Urinary bladder (tissue), 4 donors: Measurements from ENCODE around the gene PEG3. TPM values are rescaled to one million over a fixed set of nuclear protein-coding genes. Genes with fewer than 3 reads are reported as not detected.

ENCODE experiments used
- DNase-seq: peaks from one replicate; pipeline ENCODE4 v3.0.0-alpha.2; 2015; ENCODE audit errors: extremely low spot score
- H3K27ac ChIP-seq: one replicate; pipeline ENCODE4 v1.5.1; 2013; ENCODE audit warnings: low read depth, mild to moderate bottlenecking, moderate library complexity
- H3K36me3 ChIP-seq: one replicate; pipeline ENCODE4 v1.6.1; 2013; ENCODE audit warnings: mild to moderate bottlenecking, moderate library complexity; ENCODE audit not compliant: insufficient read depth
- H3K4me1 ChIP-seq: one replicate; pipeline ENCODE4 v1.6.1; 2013; ENCODE audit warnings: mild to moderate bottlenecking, moderate library complexity; ENCODE audit not compliant: insufficient read depth
- H3K4me3 ChIP-seq: one replicate; pipeline ENCODE4 v1.5.1; 2013; ENCODE audit warnings: low read depth, low read length
- WGBS: extraction: QIAGEN DNeasy Blood & Tissue Kit; methylation state at CpG from one replicate; pipeline ENCODE4 v1.1.7; 2013; 5-methylcytosine and 5-hydroxymethylcytosine counted together
- polyA plus RNA-seq: library from polyadenylated mRNA; stranded (reverse); fragments of 200-250 nt; gene quantifications from one replicate; pipeline ENCODE4 v1.2.3, GENCODE V29; 2013
- total RNA-seq: library from RNA; depleted of rRNA; stranded (reverse); fragments of >200 nt; gene quantifications from one replicate; pipeline ENCODE4 v1.2.3, GENCODE V29; 2014
- donor health status: healthy with polysubstance abuse.
- donor health status: healthy.

PEG3 gene
- total and polyA plus RNA-seq, 2 donors, result 9.7 to 324 TPM

DNA sequence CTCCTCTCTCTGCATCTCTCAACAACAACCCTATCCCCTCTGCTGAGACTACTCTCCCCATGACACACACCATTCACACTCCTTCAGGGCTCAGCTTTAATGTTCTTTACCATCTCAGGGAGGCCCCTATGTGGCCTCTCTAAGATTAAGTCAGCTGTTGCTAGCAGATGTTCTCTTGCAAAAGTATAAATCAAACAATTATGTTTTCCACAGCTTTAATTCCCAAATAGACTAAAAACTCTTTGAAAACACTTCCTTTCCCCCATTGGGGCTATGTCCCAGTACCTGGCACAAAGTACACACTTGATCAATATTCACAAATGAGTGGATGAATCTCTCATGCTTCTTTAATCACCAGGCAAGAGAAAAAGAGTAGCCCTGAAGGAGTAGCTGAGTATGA, 5.1 kb downstream of the PEG3 start:
- Histone ChIP-seq H3K36me3 (no peaks in the 10 kb centered on the region), H3K4me1 (no peaks in the 10 kb centered on the region), H3K27ac (no peak overlapping the region), H3K4me3 (no peak overlapping the region)
- DNase-seq, result no peak

DNA sequence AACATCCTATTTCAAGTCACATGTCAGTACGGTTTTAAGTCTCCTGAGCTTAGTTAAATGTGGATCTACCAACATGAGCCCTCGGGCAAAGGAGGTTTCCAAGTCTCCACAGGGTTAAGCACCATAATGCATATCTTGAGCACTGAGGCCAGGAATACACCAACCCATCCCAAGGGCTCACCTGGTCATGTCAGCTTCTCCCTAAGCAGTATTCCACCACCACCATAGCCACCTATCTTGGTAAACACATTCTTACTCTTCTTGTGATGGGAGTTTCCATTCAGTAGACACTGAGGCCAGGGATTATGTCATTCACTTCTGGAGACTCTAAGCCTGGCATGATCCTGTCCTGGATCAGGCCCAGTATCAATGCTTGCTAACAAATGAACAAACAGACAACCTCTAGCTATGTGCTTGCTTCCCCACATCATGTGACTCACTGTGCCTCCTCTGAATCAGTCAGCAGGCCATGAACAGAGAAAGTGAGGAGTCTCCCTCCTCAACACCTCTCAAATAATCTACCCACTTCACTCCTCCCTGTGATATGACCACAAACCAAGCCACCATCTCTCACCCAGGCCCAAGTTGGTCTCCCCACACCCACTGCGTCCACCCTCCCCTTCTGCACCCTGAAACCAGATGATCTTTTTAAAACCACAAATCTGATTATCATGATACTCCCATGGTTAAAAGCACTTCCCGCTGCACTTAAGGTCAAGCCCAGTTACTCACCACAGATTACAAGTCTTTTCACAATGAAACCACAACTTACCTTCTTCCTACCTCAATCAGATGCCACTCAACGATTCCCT, 5.8 kb downstream of the PEG3 start:
- no peak for DNase-seq
- 73% methylated on average over 5 of the region's 5 CpGs for WGBS
- H3K27ac ChIP-seq, result no peak overlapping the region
- no peaks in the 10 kb centered on the region for H3K36me3 ChIP-seq
- H3K4me3 ChIP-seq, result no peak overlapping the region
- no peaks in the 10 kb centered on the region for H3K4me1 ChIP-seq

- H3K4me1 ChIP-seq, result no peaks in the 10 kb centered on the region
- H3K4me3 ChIP-seq, result no peak overlapping the region
- 76% methylated on average over 5 of the region's 5 CpGs for WGBS
- no peak for DNase-seq
- no peaks in the 10 kb centered on the region for H3K36me3 ChIP-seq
- no peak overlapping the region for H3K27ac ChIP-seq
Observed at GRCh38 chr19:56832352-56832928, 8.1 kb downstream of the PEG3 start.

DNA sequence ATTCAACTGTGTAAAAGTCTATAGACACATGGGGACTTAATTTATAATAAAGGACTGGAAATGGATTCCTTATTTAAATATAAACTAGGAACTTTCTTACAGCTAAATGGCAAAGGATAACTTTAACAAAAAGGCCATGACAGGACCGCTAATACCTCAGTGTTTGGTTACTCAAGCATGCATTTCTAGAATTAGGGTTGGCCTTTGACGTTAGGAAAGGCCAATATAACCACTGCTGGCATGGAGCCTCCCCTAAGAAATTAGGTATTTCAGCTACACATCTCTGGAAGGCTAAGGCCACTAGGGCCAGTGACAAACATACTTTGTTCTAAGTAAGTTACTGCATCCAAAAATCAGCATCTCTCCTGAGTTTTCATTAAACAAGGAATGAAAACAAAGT, 9.3 kb downstream of the PEG3 start:
- H3K4me1 ChIP-seq, result no peaks in the 10 kb centered on the region
- H3K4me3 ChIP-seq, result no peak overlapping the region
- H3K36me3 ChIP-seq, result no peaks in the 10 kb centered on the region
- no peak overlapping the region for H3K27ac ChIP-seq
- 42% methylated on average over 2 of the region's 2 CpGs for WGBS
- no peak for DNase-seq

GRCh38 chr19:56829596-56829995, 10.9 kb downstream of the PEG3 start:
- WGBS, result 83% methylated on average over 6 of the region's 6 CpGs
- no peak overlapping the region for H3K27ac ChIP-seq
- no peaks in the 10 kb centered on the region for H3K4me1 ChIP-seq
- no peak for DNase-seq
- no peaks in the 10 kb centered on the region for H3K36me3 ChIP-seq
- H3K4me3 ChIP-seq, result no peak overlapping the region

GRCh38 chr19:56827708-56828107, 12.8 kb downstream of the PEG3 start:
- Histone ChIP-seq H3K4me1 (no peaks in the 10 kb centered on the region), H3K27ac (no peak overlapping the region), H3K36me3 (no peaks in the 10 kb centered on the region), H3K4me3 (no peak overlapping the region)
- 62% methylated on average over 2 of the region's 2 CpGs for WGBS
- no peak for DNase-seq

- Histone ChIP-seq H3K4me3 (no peak overlapping the region), H3K27ac (no peak overlapping the region), H3K4me1 (no peaks in the 10 kb centered on the region), H3K36me3 (no peaks in the 10 kb centered on the region)
- 96% methylated on average over 6 of the region's 6 CpGs for WGBS
- no peak for DNase-seq
Observed at GRCh38 chr19:56823956-56824355, 16.6 kb downstream of the PEG3 start.

DNA sequence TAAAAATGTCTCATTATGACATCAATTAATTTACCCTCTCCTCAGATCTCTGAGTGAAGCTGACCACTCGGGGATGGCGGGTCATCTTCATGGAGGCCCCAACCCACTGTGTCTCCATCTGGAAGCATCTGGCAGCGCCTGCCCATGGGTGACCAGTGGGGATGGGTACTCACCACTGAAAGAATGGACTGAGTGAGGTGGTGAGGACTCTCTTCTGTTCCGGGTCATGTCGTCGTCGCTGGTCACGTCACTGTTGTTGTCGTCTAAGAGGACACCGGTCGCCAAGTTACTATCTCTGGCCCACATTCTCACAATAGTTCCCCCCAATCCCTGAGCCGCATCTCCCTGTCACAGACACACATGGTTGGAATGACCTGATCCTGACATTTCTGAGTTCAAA, 17.1 kb downstream of the PEG3 start:
- Histone ChIP-seq H3K27ac (no peak overlapping the region), H3K4me1 (no peaks in the 10 kb centered on the region), H3K36me3 (no peaks in the 10 kb centered on the region), H3K4me3 (no peak overlapping the region)
- WGBS, result 93% methylated on average over 12 of the region's 12 CpGs
- DNase-seq, result no peak

DNA sequence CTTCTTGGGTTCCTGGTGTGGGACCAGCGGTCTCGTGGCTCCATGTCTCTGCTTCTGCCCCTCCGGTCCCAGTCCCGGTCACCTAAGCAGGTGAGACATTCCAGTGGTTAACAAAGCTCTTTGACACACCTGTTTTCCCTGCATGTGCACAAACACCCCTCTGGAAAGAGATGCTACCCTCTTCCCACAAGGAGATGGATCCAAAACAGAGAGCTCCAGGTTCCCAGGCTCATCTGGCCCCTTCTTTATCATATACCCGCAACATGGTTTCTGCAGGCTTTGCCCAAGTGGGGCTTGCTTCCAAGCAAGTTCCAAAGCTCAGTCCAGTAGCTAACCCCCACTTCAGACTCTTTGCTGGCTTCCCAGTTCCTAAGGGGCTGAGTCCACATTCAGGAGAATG, 17.8 kb downstream of the PEG3 start:
- no peak for DNase-seq
- Histone ChIP-seq H3K4me3 (no peak overlapping the region), H3K27ac (no peak overlapping the region), H3K4me1 (no peaks in the 10 kb centered on the region), H3K36me3 (no peaks in the 10 kb centered on the region)
- 95% methylated on average over 5 of the region's 5 CpGs for WGBS

- Histone ChIP-seq H3K27ac (no peak overlapping the region), H3K36me3 (no peaks in the 10 kb centered on the region), H3K4me3 (no peak overlapping the region), H3K4me1 (no peaks in the 10 kb centered on the region)
- no peak for DNase-seq
- WGBS, result 87% methylated on average over 6 of the region's 6 CpGs
Observed at GRCh38 chr19:56821675-56822074, 18.9 kb downstream of the PEG3 start.

GRCh38 chr19:56821209-56821608, 19.3 kb downstream of the PEG3 start:
- Histone ChIP-seq H3K4me1 (no peaks in the 10 kb centered on the region), H3K36me3 (no peaks in the 10 kb centered on the region)
- DNase-seq, result no peak

GRCh38 chr19:56819166-56819565, 21.4 kb downstream of the PEG3 start:
- DNase-seq, result no peak

More at GRCh38 chr19:56821209-56821608, 19.3 kb downstream of the PEG3 start:
- Histone ChIP-seq H3K27ac (no peak overlapping the region), H3K4me3 (no peak overlapping the region)
- WGBS, result 76% methylated on average over 5 of the region's 5 CpGs

GRCh38 chr19:56814656-56815055, 25.9 kb downstream of the PEG3 start:
- no peaks in the 10 kb centered on the region for H3K4me1 ChIP-seq
- H3K36me3 ChIP-seq, result no peaks in the 10 kb centered on the region
- 85% methylated on average over 7 of the region's 7 CpGs for WGBS
- DNase-seq, result no peak
- H3K4me3 ChIP-seq, result no peak overlapping the region
- H3K27ac ChIP-seq, result no peak overlapping the region

More at GRCh38 chr19:56819166-56819565, 21.4 kb downstream of the PEG3 start:
- no peak overlapping the region for H3K4me3 ChIP-seq
- no peak overlapping the region for H3K27ac ChIP-seq
- H3K4me1 ChIP-seq, result no peaks in the 10 kb centered on the region
- 91% methylated on average over 2 of the region's 2 CpGs for WGBS
- no peaks in the 10 kb centered on the region for H3K36me3 ChIP-seq

DNA sequence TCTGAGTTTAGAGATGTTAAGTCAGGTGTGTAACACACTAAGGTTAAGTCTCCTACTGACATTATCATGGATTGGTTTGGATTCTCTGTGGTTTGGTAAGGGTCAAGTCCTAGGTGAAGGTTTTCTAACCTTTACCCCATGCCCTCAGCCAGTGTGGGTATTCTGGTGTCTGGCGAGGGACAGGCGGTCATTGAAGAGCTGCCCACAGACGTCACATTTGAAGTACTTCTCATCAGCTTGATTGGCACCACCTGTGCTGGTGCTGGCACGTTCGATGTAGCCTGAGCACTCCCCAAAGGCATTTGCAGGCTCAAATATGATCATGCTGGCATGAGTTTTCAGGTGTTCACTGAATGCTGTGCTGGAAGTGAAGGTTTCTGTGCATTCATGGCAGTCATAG, 27.0 kb downstream of the PEG3 start:
- H3K4me1 ChIP-seq, result no peaks in the 10 kb centered on the region
- WGBS, result 93% methylated on average over 5 of the region's 5 CpGs
- no peak overlapping the region for H3K4me3 ChIP-seq
- no peak overlapping the region for H3K27ac ChIP-seq
- H3K36me3 ChIP-seq, result no peaks in the 10 kb centered on the region
- DNase-seq, result no peak
